Caco-2 (cell line): ENCODE results near the gene ZMAT3. TPM values are rescaled to one million over a fixed set of nuclear protein-coding genes. Genes with fewer than 3 reads are reported as not detected.
"Not testable (repeated sequence)": the region's sequence is repeated elsewhere in the genome, so short reads cannot be mapped to it uniquely, and the experiment has no call there.

Experiments used
- Bru-seq: library from RNA; stranded (reverse); fragments of 400-500 nt; gene quantifications from one replicate; lab custom pipeline; 2021; lab: Mats Ljungman, UMichigan
- BruChase-seq, 2 experiments: library from RNA; stranded (reverse); fragments of 400-500 nt; gene quantifications; one replicate each; lab custom pipeline; 2021; lab: Mats Ljungman, UMichigan
- BruUV-seq: library from RNA; stranded (reverse); fragments of 400-500 nt; replicated peaks from 2 replicates; lab custom pipeline; 2021; lab: Mats Ljungman, UMichigan
- CTCF ChIA-PET: fragments of 300-600 bp; sonication (Branson Sonifier 250); formaldehyde crosslinking; loops from one replicate; lab custom pipeline; 2022; ENCODE audit warnings: antibody characterized with exemption; lab: Charles Lee
- POLR2A ChIA-PET: fragments of 300-600 bp; sonication (Branson Sonifier 250); formaldehyde crosslinking; loops from one replicate; lab custom pipeline; 2022; ENCODE audit warnings: antibody characterized with exemption; lab: Charles Lee
- DNase-seq, 2 experiments: peaks; one replicate each; pipeline versions ENCODE4 v3.0.0 to v3.0.0-alpha.2; 2020 to 2022
- H3K27me3 ChIP-seq: replicated peaks from 2 replicates; pipeline ENCODE4 v1.6.0; 2011; ENCODE audit warnings: low read length; ENCODE audit not compliant: control insufficient read depth, insufficient read depth
- H3K36me3 ChIP-seq: 2 replicates; pipeline ENCODE4 v1.5.1; 2011; ENCODE audit warnings: low read length; ENCODE audit not compliant: control insufficient read depth, insufficient read depth
- H3K4me1 ChIP-seq: fragments of 250-450 bp; sonication (Bioruptor Pico); 2 replicates; pipeline ENCODE4 v1.5.1; 2020; ENCODE audit warnings: mild to moderate bottlenecking
- H3K4me3 ChIP-seq: 2 replicates; pipeline ENCODE4 v1.5.1; 2011; ENCODE audit warnings: low read depth, mild to moderate bottlenecking, control low read depth, low read length
- H3K9me3 ChIP-seq: fragments of 250-450 bp; sonication (Bioruptor Pico); 2 replicates; pipeline ENCODE4 v1.5.1; 2020; ENCODE audit warnings: mild to moderate bottlenecking, moderate library complexity
- H3K27ac Mint-ChIP-seq: one replicate; pipeline ENCODE4 v1.8.0; 2022; ENCODE audit warnings: mixed read lengths; ENCODE audit not compliant: unreplicated experiment
- H3K27me3 Mint-ChIP-seq: one replicate; pipeline ENCODE4 v1.8.0; 2022; ENCODE audit warnings: mixed read lengths; ENCODE audit not compliant: insufficient read depth, unreplicated experiment
- H3K36me3 Mint-ChIP-seq: one replicate; pipeline ENCODE4 v1.8.0; 2022; ENCODE audit warnings: mild to moderate bottlenecking, mixed read lengths; ENCODE audit not compliant: insufficient read depth, unreplicated experiment
- H3K4me1 Mint-ChIP-seq: one replicate; pipeline ENCODE4 v1.8.0; 2022; ENCODE audit warnings: low read depth, mixed read lengths; ENCODE audit not compliant: unreplicated experiment
- H3K4me3 Mint-ChIP-seq: one replicate; pipeline ENCODE4 v1.8.0; 2022; ENCODE audit warnings: mild to moderate bottlenecking, moderate library complexity, mixed read lengths; ENCODE audit not compliant: unreplicated experiment
- H3K9me3 Mint-ChIP-seq: one replicate; pipeline ENCODE4 v1.8.0; 2022; ENCODE audit warnings: mixed read lengths; ENCODE audit not compliant: unreplicated experiment
- CTCF ChIP-seq, 2 experiments: fragments of 200-600 bp in 1 of 2; IDR thresholded peaks; 1 replicate in 1 of 2; 2 replicates in 1 of 2; pipeline versions ENCODE4 v1.5.1 to v1.8.0; 2011 to 2022; ENCODE audit warnings: antibody characterized with exemption in 1 of 2, control low read depth in 1 of 2, inconsistent platforms in 1 of 2, low read depth in 1 of 2, low read length in 1 of 2, mild to moderate bottlenecking in 1 of 2, moderate library complexity in 1 of 2; ENCODE audit not compliant: insufficient read depth in 1 of 2, severe bottlenecking in 1 of 2, unreplicated experiment in 1 of 2
- intact Hi-C: fragments of 100-400 bp; cut with micrococcal nuclease; formaldehyde crosslinking; loops from one replicate; pipeline ENCODE4 v1.10.0; 2022; ENCODE audit not compliant: unreplicated experiment
- long read RNA-seq: library from polyadenylated mRNA; stranded (forward); transcript quantifications from one replicate; pipeline ENCODE4 v2.0.0, GENCODE V29; 2022
- total RNA-seq: library from RNA; stranded (reverse); gene quantifications from 2 replicates; pipeline ENCODE4 v1.2.3, GENCODE V29; 2022

Gene ZMAT3
- total RNA-seq: 7.6 and 8.8 TPM in 2 replicates
- percentile 54 among the genes with signal in this experiment for Bru-seq, nascent RNA
- BruChase-seq, experiment 1, labeled RNA remaining after a 2-hour chase: percentile 68 among the genes with signal in this experiment
- BruChase-seq, experiment 2, labeled RNA remaining after a 6-hour chase: percentile 79 among the genes with signal in this experiment
- long read RNA-seq, partial matches to known transcripts: 1 of 3 reads
- long read RNA-seq, other reads (novel, unspliced or antisense): 2 of 3 reads

- CTCF ChIA-PET: interaction anchor here (1.4 kb wide), 1 partner anchor 244 kb away, joined by 3 read pairs; no protein-coding TSS in a partner anchor
- intact Hi-C loops: loop anchor here (1.0 kb wide), 1 partner anchor 56 kb away; no protein-coding TSS in a partner anchor
- Mint-ChIP-seq H3K4me1 (no peaks in the 10 kb centered on the region), H3K36me3 (no peaks in the 10 kb centered on the region), H3K27me3 (no peaks in the 10 kb centered on the region), H3K27ac (no peak within 1 kb of the TSS), H3K4me3 (peak within 1 kb of the TSS; percentile 95), H3K9me3 (no peaks in the 10 kb centered on the region)
- no peak for TF ChIP-seq CTCF (IDR thresholded peaks at IDR 0.05; ENCODE audit: insufficient read depth in 1 of 2, low read depth in 1 of 2, low read length in 1 of 2, severe bottlenecking in 1 of 2, unreplicated experiment in 1 of 2)
- H3K4me1 ChIP-seq: 0 out of 2 replicates have a peak, but pooled peaks cover 3% of the 10 kb centered on the region
- H3K27me3 ChIP-seq: no peaks in the 10 kb centered on the region
- BruUV-seq: no TSS peak
- POLR2A ChIA-PET: no interaction called here
- no peaks in the 10 kb centered on the region for H3K36me3 ChIP-seq
- H3K9me3 ChIP-seq: no peaks in the 10 kb centered on the region
- H3K4me3 ChIP-seq: peak within 1 kb of the TSS; percentile 65
- peak; percentile 78 to 86 for DNase-seq
Observed at GRCh38 chr3:179071323-179072099, at the start of gene ZMAT3. Gene ZMAT3 (minus strand): TSS chr3:179071809. CDS start chr3:179067752, 4,057 bp downstream.

- Histone ChIP-seq H3K4me3 (no peak overlapping the region), H3K36me3 (no peaks in the 10 kb centered on the region), H3K4me1 (no peaks in the 10 kb centered on the region), H3K9me3 (0 out of 2 replicates have a peak, but pooled peaks cover 3% of the 10 kb centered on the region), H3K27me3 (no peaks in the 10 kb centered on the region)
- TF ChIP-seq CTCF (IDR thresholded peaks at IDR 0.05; ENCODE audit: insufficient read depth in 1 of 2, low read depth in 1 of 2, low read length in 1 of 2, severe bottlenecking in 1 of 2, unreplicated experiment in 1 of 2): no peak
- ChIA-PET POLR2A (no interaction called here), CTCF (no interaction called here)
- H3K4me1 Mint-ChIP-seq: no peaks in the 10 kb centered on the region
- BruUV-seq: no TSS peak
- peaks cover 6% of the 10 kb centered on the region for H3K36me3 Mint-ChIP-seq
- intact Hi-C loops: no loop called here
- DNase-seq: no peak
- H3K27me3 Mint-ChIP-seq: peaks cover 8% of the 10 kb centered on the region
- H3K27ac Mint-ChIP-seq: no peak overlapping the region
- H3K9me3 Mint-ChIP-seq: peaks cover 17% of the 10 kb centered on the region
- H3K4me3 Mint-ChIP-seq: no peak overlapping the region
Observed at GRCh38 chr3:179116816-179117215, 45.2 kb upstream of the ZMAT3 start.

- H3K9me3 ChIP-seq, H3K27me3 ChIP-seq, H3K36me3 Mint-ChIP-seq, POLR2A ChIA-PET, H3K4me1 ChIP-seq, H3K27ac Mint-ChIP-seq, BruUV-seq, intact Hi-C loops, H3K36me3 ChIP-seq, H3K4me3 Mint-ChIP-seq, H3K4me1 Mint-ChIP-seq, CTCF ChIA-PET, H3K4me3 ChIP-seq, DNase-seq: not testable (repeated sequence)
- Mint-ChIP-seq H3K9me3 (peaks cover 17% of the 10 kb centered on the region), H3K27me3 (peaks cover 12% of the 10 kb centered on the region)
Observed at GRCh38 chr3:179115444-179115843, 43.8 kb upstream of the ZMAT3 start.
